ENCODE results near the gene MOG.

Gene MOG

GRCh38 chr6:29656798-29657197 is at the start of gene MOG:
Gene MOG, plus strand, starts transcription at chr6:29657092. Its CDS starts 118 bp downstream, at chr6:29657210.
- peaks cover under 1% of the 10 kb centered on the region for H3K4me1 Mint-ChIP-seq
- ATAC-seq (ENCODE audit: low read depth) (no peak), DNase-seq (ENCODE audit: low spot score in 2 of 2) (no peak)
- H3K9me3 Mint-ChIP-seq, result no peaks in the 10 kb centered on the region
- no peak within 1 kb of the TSS for H3K4me3 Mint-ChIP-seq
- H3K27ac Mint-ChIP-seq, result no peak within 1 kb of the TSS
- no peaks in the 10 kb centered on the region for H3K36me3 Mint-ChIP-seq
- peaks cover 18% of the 10 kb centered on the region for H3K27me3 Mint-ChIP-seq

GRCh38 chr6:29608131-29608530 is 48.8 kb upstream of the MOG start:
- Mint-ChIP-seq H3K27ac (no peak overlapping the region), H3K9me3 (no peaks in the 10 kb centered on the region), H3K4me3 (no peak overlapping the region), H3K36me3 (peaks cover 54% of the 10 kb centered on the region), H3K27me3 (no peaks in the 10 kb centered on the region), H3K4me1 (no peaks in the 10 kb centered on the region)
- no peak for ATAC-seq (ENCODE audit: low read depth)
- no peak for DNase-seq (ENCODE audit: low spot score in 2 of 2)

- no peak overlapping the region for H3K27ac Mint-ChIP-seq
These were observed 46.4 kb upstream of the MOG start for GRCh38 chr6:29610540-29610939.

GRCh38 chr6:29611426-29611825 is 45.5 kb upstream of the MOG start:
- Mint-ChIP-seq H3K4me3 (no peak overlapping the region), H3K36me3 (peaks cover 47% of the 10 kb centered on the region)

More at GRCh38 chr6:29610540-29610939, 46.4 kb upstream of the MOG start:
- Mint-ChIP-seq H3K9me3 (no peaks in the 10 kb centered on the region), H3K4me1 (no peaks in the 10 kb centered on the region), H3K27me3 (no peaks in the 10 kb centered on the region), H3K4me3 (no peak overlapping the region), H3K36me3 (peaks cover 53% of the 10 kb centered on the region)
- no peak for DNase-seq (ENCODE audit: low spot score in 2 of 2)
- ATAC-seq (ENCODE audit: low read depth), result no peak

GRCh38 chr6:29617782-29618554 is 38.9 kb upstream of the MOG start:
- peaks cover 45% of the 10 kb centered on the region for H3K36me3 Mint-ChIP-seq
- DNase-seq (ENCODE audit: low spot score in 2 of 2) (no peak), ATAC-seq (ENCODE audit: low read depth) (peak; percentile 63)
- no peak overlapping the region for H3K27ac Mint-ChIP-seq
- H3K4me1 Mint-ChIP-seq, result no peaks in the 10 kb centered on the region
- H3K4me3 Mint-ChIP-seq, result no peak overlapping the region
- no peaks in the 10 kb centered on the region for H3K9me3 Mint-ChIP-seq
- H3K27me3 Mint-ChIP-seq, result no peaks in the 10 kb centered on the region

More at GRCh38 chr6:29611426-29611825, 45.5 kb upstream of the MOG start:
- Mint-ChIP-seq H3K27ac (no peak overlapping the region), H3K4me1 (no peaks in the 10 kb centered on the region), H3K9me3 (no peaks in the 10 kb centered on the region), H3K27me3 (no peaks in the 10 kb centered on the region)
- DNase-seq (ENCODE audit: low spot score in 2 of 2) (no peak), ATAC-seq (ENCODE audit: low read depth) (no peak)

GRCh38 chr6:29619578-29620160 is 37.2 kb upstream of the MOG start:
- H3K36me3 Mint-ChIP-seq, result peaks cover 38% of the 10 kb centered on the region
- no peaks in the 10 kb centered on the region for H3K9me3 Mint-ChIP-seq
- no peaks in the 10 kb centered on the region for H3K4me1 Mint-ChIP-seq
- peak overlapping the region; percentile 22 for H3K27ac Mint-ChIP-seq
- no peak overlapping the region for H3K4me3 Mint-ChIP-seq
- H3K27me3 Mint-ChIP-seq, result no peaks in the 10 kb centered on the region
- DNase-seq (ENCODE audit: low spot score in 2 of 2) (no peak), ATAC-seq (ENCODE audit: low read depth) (no peak)

GRCh38 chr6:29620630-29621029 is 36.3 kb upstream of the MOG start:
- no peak for DNase-seq (ENCODE audit: low spot score in 2 of 2)
- Mint-ChIP-seq H3K27me3 (no peaks in the 10 kb centered on the region), H3K4me1 (peaks cover 2% of the 10 kb centered on the region), H3K36me3 (peaks cover 38% of the 10 kb centered on the region), H3K27ac (no peak overlapping the region), H3K4me3 (no peak overlapping the region), H3K9me3 (no peaks in the 10 kb centered on the region)
- no peak for ATAC-seq (ENCODE audit: low read depth)

- H3K4me3 Mint-ChIP-seq, result no peak overlapping the region
These were observed 32.4 kb upstream of the MOG start for GRCh38 chr6:29624520-29624961.

GRCh38 chr6:29625337-29625930 is 31.5 kb upstream of the MOG start:
- H3K9me3 Mint-ChIP-seq, result no peaks in the 10 kb centered on the region
- no peak overlapping the region for H3K4me3 Mint-ChIP-seq
- no peak for ATAC-seq (ENCODE audit: low read depth)
- H3K27me3 Mint-ChIP-seq, result no peaks in the 10 kb centered on the region
- DNase-seq (ENCODE audit: low spot score in 2 of 2), result no peak
- H3K27ac Mint-ChIP-seq, result no peak overlapping the region
- peaks cover 28% of the 10 kb centered on the region for H3K4me1 Mint-ChIP-seq
- peaks cover 22% of the 10 kb centered on the region for H3K36me3 Mint-ChIP-seq

More at GRCh38 chr6:29624520-29624961, 32.4 kb upstream of the MOG start:
- H3K27ac Mint-ChIP-seq, result peak overlapping the region; percentile 22
- H3K4me1 Mint-ChIP-seq, result peaks cover 21% of the 10 kb centered on the region
- DNase-seq (ENCODE audit: low spot score in 2 of 2) (no peak), ATAC-seq (ENCODE audit: low read depth) (no peak)
- peaks cover 29% of the 10 kb centered on the region for H3K36me3 Mint-ChIP-seq
- H3K27me3 Mint-ChIP-seq, result no peaks in the 10 kb centered on the region
- no peaks in the 10 kb centered on the region for H3K9me3 Mint-ChIP-seq

- peak overlapping the region; percentile 52 for H3K27ac Mint-ChIP-seq
- H3K4me3 Mint-ChIP-seq, result peak overlapping the region; percentile 89
- ATAC-seq (ENCODE audit: low read depth) (no peak), DNase-seq (ENCODE audit: low spot score in 2 of 2) (no peak)
- H3K9me3 Mint-ChIP-seq, result no peaks in the 10 kb centered on the region
- no peaks in the 10 kb centered on the region for H3K27me3 Mint-ChIP-seq
- peaks cover 15% of the 10 kb centered on the region for H3K36me3 Mint-ChIP-seq
- H3K4me1 Mint-ChIP-seq, result peaks cover 40% of the 10 kb centered on the region
These were observed 29.7 kb upstream of the MOG start for GRCh38 chr6:29626948-29627754.

GRCh38 chr6:29627755-29628418 is 29.0 kb upstream of the MOG start:
- peaks cover 40% of the 10 kb centered on the region for H3K4me1 Mint-ChIP-seq
- peak; percentile 11 for ATAC-seq (ENCODE audit: low read depth)
- peaks cover 9% of the 10 kb centered on the region for H3K36me3 Mint-ChIP-seq
- no peaks in the 10 kb centered on the region for H3K9me3 Mint-ChIP-seq
- H3K27me3 Mint-ChIP-seq, result no peaks in the 10 kb centered on the region
- peak overlapping the region; percentile 89 for H3K4me3 Mint-ChIP-seq
- DNase-seq (ENCODE audit: low spot score in 2 of 2), result peak in 1 of 2 donors; percentile 42
- no peak overlapping the region for H3K27ac Mint-ChIP-seq

GRCh38 chr6:29628419-29629281 is 28.2 kb upstream of the MOG start:
- ATAC-seq (ENCODE audit: low read depth) (peak; percentile 35), DNase-seq (ENCODE audit: low spot score in 2 of 2) (peak; percentile 29 to 36)
- H3K36me3 Mint-ChIP-seq, result peaks cover 6% of the 10 kb centered on the region
- H3K27ac Mint-ChIP-seq, result no peak overlapping the region
- H3K4me3 Mint-ChIP-seq, result peak overlapping the region; percentile 89
- no peaks in the 10 kb centered on the region for H3K9me3 Mint-ChIP-seq
- H3K27me3 Mint-ChIP-seq, result no peaks in the 10 kb centered on the region
- H3K4me1 Mint-ChIP-seq, result peaks cover 45% of the 10 kb centered on the region

GRCh38 chr6:29629571-29629970 is 27.3 kb upstream of the MOG start:
- Mint-ChIP-seq H3K9me3 (no peaks in the 10 kb centered on the region), H3K27ac (no peak overlapping the region), H3K4me1 (peaks cover 51% of the 10 kb centered on the region), H3K4me3 (no peak overlapping the region), H3K36me3 (peaks cover 2% of the 10 kb centered on the region), H3K27me3 (no peaks in the 10 kb centered on the region)
- DNase-seq (ENCODE audit: low spot score in 2 of 2), result no peak
- no peak for ATAC-seq (ENCODE audit: low read depth)

All from memory B cell (primary cell).